ENCODE measurements around the gene PYGO1.
A peak's percentile ranks its signal among the peaks of the same experiment; 100 is the strongest.

PYGO1 gene

DNA sequence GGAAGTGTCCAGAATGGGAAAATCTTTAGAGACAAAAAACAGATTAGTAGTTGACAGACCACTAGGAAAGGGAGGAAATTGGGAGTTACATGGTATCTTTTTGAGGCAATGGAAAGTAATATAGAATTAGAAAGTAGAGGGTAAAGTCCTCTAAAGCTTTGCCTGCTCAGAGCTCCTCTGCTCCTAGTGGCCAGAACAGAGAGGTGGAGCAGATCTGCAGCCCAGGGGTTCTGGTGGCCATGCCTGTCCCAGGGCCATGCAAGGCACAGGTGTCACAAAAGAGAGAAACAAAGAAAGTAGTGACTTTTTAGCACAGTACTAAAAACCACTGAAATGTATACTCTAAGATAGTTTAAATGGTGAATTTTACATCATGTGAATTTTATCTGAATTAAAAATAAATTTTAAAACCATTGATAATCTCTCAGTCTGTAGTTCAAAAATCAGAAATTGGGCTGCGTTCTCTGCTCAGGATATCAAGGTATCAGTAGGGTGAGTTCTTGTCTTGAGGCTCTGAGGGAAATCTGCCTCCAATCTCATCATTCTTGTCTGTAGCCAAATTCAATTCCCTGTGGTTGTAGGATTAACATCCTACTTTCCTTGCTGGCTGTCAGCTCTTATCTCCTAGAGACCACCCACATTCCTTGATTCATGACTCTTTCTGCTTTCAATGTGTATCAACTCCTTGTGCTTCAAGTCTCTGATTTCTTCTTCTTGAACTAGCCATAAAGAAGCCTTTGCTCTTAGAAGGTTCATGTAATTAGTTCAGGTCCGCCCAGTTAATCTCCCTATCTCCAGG lies 23.6 kb downstream of the PYGO1 start:
- no peak for DNase-seq (ENCODE audit: low spot score)

DNA sequence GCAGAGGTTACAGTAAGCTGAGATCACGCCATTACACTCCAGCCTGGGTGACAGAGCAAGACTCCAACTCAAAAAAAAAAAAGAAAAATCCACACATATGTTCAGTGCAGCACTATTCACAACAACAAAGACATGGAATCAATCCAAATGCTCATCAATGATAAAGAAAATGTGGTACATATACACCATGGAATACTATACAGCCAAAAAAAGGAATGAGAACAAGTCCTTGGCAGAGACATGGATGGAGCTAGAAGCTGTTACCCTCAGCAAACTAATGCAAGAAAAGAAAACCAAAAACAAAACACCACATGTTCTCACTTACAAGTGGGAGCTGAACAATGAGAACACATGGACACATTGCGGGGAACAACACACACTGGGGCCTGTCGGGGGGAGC lies 25.5 kb downstream of the PYGO1 start:
- no peak for DNase-seq (ENCODE audit: low spot score)

DNA sequence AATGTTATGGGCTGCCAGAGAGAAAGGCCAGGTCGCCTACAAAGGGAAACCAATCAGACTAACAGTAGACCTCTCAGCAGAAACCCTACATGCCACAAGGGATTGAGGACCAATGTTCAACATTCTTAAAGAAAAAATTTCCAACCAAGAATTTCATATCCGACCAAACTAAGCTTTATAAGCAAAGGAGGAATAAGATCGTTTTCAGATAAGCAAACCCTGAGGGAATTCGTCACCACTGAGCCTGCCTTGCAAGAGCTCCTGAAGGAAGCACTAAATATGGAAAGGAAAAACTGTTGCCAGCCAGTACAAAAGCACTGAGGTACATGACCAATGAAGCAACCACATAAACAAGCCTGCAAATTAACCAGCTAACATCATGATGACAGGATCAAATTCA lies 33.1 kb downstream of the PYGO1 start:
- DNase-seq (ENCODE audit: low spot score), result no peak

DNA sequence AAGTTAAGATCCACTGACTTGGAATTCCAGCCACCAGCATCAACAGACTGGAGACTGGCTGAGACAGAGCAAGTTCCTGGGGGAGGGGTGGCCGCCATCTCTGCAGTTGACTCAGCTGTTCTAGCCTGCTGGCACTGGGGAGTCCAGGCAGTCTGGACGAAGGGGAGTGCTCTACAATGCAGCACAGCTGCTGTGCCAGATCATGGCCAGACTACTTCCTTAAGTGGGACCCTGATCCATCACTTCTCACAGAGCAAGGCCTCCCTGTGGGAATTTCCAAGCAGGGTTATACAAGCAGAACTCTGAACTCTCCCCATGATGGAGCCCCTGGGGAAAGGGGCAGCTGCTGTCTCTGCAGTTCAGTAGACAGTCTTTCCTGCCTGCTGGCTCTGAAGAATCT lies 35.2 kb downstream of the PYGO1 start:
- DNase-seq (ENCODE audit: low spot score), result peak; percentile 11

DNA sequence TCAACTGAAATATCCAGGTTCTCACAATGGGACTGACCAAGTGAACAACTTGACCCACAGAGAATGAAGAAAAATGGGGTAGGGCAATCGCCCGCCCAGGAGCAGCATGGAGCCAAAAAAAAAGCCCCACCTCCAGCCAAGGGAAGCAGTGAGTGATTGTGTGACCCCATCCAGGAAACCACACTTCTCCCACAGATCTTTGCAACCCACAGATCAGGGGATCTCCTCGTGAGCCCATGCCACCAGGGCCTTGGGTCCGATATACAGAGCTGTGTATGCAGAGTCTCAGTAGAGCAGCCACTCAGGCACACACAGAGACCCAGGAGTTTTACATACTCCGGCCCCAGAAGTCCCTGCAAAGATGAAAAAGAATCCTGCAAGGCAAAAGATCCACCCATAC lies 35.7 kb downstream of the PYGO1 start:
- no peak for DNase-seq (ENCODE audit: low spot score)

DNA sequence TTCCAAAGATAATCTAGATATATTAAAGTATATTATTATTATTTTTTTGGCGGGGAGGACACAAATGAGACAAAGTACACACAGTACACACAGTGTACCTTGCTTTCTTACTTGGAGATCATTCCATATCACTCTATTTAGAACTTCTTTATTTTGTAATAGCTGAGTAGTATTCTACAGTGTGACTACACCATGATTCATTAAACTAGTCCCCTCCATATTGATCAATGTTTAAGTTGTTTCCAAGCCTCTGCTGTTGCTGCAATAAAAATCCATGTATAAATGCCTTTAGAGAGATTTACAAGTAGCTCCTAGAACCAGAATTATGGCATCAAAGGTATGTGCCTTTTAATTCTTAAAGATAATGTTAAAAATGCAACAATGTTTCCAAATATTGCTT lies 38.8 kb downstream of the PYGO1 start:
- no peak for DNase-seq (ENCODE audit: low spot score)

DNA sequence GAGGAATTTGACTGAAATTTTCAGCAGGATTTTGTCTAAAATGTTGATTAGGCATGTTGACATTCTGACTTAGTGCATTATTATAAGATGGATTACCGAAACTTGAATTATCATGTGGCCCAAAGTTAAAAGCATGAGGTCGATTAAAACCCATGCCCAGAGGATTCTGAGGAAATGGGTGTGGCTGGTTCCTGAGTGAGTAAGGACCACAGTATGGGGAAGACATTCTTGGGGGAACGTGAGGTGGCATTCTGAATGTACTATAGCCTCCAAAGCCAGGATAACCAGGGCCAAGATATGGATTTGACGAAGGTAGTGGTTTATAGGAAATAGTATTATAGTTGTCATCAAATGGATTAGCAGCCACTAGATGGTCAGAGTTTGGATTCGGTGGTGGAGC lies 41.4 kb downstream of the PYGO1 start:
- no peak for DNase-seq (ENCODE audit: low spot score)

DNA sequence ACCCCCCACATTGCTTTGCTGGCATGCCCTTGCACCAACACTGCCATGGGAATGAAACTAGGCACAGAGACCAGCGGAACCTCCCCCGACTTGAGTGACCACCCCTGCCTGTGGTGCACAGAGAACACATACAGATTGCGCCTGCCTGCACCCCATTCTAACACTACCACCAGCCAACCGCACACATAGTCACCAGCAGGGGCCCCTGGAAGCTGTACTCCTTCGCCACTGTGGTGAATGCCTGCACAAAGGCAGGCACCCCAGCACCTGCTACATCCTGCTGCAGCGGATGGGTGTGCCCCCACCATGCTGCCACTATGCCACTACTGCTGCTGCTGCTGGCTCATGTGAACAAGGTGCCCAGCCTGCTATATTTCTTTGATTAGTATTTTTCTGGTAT lies 52.7 kb downstream of the PYGO1 start:
- DNase-seq (ENCODE audit: low spot score), result no peak

DNA sequence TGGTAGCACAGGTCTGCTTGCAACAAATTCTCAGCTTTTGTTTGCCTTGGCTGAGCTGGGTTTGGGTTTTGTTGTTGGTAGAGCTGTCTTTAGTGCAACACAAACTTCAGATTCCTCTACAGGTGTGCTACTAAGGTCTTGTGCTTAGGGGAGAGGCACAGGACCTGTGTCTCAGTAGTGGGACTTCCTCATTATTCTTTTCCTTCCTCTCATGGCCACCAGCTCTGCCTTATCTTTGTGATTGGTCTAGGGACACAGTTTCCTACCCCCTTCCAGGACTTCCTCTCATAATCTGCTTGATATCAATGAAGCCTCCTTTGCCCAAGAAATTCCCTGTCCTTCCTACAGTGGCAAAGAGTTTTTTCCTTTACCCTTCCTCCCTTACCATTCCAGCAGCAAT lies 55.2 kb downstream of the PYGO1 start:
- DNase-seq (ENCODE audit: low spot score), result no peak

DNA sequence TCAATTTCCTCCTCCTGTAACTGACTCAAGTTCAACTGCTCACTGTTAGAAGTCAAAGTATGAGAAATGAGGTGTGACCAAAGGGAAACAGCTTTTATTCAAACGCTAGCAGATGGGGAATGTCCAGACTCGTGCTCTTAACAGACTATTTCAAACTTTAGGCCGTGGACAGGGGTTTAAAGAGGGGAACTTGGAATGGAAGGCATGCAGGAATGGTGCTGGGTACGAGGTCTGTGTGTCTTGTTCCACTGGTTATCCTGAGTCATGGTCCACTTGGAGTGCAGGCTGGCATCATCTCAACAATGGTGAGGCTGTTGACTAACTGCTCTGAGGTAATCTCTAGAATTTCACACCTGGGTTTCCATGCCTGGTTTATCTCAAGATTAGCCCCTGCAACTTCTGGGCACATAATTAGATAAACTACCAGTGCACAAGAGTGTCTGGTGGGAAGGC lies 57.3 kb downstream of the PYGO1 start:
- peak; percentile 14 for DNase-seq (ENCODE audit: low spot score)

DNA sequence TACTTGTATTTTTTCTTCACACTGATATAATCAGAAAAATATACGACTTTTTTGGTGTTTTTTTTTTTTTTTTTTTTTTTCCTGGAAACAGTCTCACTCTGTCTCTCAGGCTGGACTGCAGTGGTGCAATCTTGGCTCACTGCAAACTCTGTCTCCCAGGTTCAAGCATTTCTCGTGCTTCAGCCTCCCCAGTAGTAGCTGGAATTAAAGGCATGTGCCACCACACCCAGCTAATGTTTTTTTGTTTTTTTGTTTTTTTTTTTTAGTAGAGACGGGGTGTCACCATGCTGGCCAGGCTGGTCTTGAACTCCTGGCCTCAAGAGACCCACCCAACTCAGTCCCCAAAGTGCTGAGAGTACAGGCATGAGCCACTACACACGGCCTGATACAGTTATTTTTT lies 59.3 kb downstream of the PYGO1 start:
- no peak for DNase-seq (ENCODE audit: low spot score)

DNA sequence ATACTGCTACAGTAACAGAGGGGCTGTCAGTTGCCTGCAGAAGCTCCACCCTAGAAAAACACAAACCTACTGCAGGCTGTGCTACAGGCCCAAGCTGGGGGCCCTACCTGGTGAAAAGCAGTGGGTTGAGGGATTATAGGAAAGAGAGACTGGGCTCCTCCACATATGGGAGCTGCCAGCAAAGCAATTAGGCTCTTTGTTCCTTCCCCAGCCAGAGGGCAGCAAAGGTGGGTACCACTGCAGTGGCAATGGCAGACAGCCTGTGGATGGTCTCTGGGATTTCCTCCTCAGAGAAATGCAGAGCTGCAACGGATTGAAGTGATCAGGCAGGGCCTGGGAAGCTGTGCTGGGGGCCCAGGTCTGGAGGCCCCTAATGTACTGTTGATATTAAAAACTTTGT lies 61.0 kb downstream of the PYGO1 start:
- no peak for DNase-seq (ENCODE audit: low spot score)

DNA sequence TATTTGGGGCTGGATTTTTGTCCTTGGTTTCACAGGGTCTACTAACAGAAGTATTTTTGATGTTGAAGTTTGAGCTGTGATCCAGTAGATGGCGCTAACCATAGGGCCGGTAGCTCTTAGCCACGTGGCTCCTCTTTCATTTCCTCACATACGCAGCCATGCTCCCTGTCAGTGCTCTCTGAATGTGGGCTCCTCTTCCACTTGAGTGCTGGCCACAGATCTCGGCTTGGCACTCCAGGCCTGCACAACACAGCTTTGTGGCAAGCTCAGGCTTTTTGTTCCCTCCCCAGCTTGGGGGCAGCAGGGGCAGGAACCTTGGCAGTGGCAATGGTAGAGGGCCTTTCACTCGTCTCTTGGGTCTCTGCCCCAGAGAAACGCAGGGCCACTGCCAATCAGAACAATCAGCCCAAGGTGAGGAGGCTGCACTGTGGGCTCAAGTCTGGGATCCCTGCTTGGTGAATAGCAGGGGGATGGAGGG lies 61.5 kb downstream of the PYGO1 start:
- peak; percentile 62 for DNase-seq (ENCODE audit: low spot score)

DNA sequence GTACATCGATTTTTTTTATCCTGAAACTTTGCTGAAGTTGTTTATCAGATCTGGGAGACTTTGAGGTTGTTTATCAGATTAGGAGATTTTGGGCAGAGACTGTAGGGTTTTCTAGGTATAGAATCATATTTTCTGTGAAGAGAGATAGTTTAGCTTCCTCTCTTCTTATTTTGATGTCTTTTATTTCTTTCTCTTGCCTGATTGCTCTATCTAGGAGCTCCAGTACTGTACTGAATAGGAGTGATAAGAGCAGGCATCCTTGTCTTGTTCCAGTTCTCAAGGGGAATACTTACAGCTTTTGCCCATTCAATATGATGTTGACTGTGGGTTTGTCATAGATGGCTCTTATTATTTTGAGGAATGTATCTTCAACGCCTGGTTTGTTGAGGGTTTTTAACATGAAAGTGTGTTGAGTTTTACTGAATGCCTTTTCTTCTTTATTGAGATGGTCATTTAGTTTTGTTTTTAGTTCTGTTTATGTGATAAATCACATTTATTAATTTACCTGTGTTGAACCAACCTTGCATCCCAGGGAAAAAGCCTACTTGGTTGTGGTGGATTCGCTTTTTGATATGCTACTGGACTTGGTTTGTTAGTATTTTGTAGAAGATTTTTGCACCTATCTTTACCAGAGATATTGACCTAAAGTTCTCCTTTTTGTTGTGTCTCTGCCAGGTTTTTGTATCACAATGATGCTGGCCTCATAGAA lies 65.2 kb downstream of the PYGO1 start:
- no peak for DNase-seq (ENCODE audit: low spot score)

DNA sequence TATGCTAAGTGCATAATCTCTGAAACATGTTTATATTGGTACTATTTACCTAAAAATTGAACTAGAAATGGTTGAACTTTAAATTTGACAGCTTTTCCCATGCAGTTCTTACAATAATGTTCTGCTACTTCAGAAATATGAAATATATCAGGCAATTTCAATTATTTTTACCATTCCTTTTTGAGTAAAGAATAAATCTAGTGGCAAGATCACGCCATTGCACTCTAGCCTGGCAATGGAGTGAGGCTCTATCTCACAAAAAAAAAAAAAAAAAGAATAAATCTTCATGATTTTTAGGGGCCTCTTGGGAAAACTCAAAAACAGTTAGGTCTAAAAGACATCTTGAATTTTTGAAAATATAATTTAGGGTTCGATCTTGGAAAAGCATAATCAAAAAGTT lies 69.5 kb downstream of the PYGO1 start:
- DNase-seq (ENCODE audit: low spot score), result no peak

DNA sequence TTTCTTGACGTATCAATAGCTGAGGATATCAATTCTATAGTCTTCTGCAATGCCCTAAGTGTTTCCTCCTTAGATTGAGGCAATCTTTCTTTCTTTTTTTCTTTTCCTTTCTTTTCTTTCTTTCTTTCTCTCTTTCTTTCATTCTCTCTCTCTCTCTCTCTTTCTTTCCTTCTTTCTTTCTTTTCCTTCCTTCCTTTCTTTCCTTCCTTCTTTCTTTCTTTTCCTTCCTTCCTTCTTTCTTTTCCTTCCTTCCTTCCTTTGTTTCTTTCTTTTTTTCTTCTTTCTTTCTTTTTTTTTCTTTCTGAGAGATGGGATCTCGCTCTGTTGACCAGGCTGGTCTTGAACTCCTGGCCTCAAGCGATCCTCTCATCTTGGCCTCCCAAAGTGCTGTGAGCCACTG lies 70.1 kb downstream of the PYGO1 start:
- no peak for DNase-seq (ENCODE audit: low spot score)

DNA sequence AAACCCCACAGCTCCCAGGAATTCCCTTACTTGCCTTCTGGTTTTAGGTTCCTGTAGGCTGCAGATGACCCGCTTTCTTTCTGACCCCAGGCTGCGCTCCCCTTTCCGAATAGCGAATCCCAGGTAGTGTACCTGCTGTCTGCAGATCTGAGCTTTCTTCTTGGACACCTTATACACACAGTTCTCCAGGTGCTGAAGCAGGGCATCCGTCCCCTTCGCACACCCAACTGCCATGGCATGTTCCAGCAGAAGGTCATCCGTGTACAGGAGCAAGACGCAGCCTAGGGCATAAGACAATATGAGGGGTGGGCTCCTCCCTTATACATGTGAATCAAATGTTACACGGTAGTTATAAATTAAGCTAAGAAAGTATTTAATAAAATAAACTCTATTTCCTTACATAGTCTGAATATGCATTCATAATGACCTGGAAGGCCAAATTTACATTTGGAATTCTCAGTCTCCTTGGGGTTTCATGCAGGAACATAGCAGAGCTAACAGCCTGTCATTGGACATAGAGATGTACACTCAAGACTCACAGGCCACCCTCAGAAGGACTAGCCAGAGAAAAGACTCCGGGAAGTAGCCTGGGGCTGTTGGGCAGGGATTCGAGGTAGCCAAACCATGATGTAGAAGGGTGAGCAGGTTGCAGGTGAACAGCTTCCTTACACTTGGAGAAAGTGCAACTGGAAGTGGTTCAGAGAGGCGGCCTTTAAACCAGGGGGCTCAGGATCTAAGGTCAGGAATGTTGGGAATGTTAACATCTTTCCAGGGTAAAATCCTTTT lies 72.0 kb downstream of the PYGO1 start:
- DNase-seq (ENCODE audit: low spot score), result no peak

DNA sequence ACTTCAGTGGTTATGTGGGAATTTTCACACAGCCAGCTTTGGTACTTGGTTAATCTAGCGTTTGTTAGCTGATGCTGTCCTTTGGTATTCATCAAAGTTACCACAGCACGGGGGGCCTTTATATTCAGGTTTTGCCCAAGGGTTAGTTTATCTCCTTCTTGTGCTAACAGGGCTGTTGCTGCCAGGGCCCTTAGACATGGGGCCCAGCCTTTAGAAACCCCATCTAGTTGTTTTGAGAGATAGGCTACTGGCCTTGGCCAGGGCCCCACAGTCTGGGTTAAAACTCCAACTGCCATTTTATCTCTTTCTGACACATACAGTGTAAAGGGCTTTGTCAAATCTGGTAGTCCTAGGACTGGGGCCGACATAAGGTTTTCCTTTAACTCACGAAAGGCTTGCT lies 72.7 kb downstream of the PYGO1 start:
- no peak for DNase-seq (ENCODE audit: low spot score)

DNA sequence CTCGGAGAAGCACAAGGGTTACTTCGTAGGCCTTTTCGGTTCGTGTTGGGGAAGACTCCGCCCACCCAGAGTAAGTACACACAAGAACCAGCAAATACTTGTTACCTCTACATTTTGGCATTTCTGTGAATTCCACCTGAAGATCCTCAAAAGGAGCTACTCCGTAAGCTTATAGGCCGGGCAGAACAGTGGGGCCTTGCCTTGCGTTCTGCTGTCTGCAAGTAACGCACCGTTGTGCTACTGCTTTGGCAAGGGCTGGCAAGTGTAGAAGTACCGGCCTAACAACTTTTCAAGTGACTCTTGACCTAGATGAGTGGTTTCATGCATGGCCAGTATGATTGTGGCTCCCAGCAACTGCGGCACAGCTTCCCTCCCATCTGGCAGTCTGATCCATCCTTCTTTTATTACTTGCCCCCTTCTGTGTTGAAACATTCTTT lies 73.7 kb downstream of the PYGO1 start:
- DNase-seq (ENCODE audit: low spot score), result no peak

DNA sequence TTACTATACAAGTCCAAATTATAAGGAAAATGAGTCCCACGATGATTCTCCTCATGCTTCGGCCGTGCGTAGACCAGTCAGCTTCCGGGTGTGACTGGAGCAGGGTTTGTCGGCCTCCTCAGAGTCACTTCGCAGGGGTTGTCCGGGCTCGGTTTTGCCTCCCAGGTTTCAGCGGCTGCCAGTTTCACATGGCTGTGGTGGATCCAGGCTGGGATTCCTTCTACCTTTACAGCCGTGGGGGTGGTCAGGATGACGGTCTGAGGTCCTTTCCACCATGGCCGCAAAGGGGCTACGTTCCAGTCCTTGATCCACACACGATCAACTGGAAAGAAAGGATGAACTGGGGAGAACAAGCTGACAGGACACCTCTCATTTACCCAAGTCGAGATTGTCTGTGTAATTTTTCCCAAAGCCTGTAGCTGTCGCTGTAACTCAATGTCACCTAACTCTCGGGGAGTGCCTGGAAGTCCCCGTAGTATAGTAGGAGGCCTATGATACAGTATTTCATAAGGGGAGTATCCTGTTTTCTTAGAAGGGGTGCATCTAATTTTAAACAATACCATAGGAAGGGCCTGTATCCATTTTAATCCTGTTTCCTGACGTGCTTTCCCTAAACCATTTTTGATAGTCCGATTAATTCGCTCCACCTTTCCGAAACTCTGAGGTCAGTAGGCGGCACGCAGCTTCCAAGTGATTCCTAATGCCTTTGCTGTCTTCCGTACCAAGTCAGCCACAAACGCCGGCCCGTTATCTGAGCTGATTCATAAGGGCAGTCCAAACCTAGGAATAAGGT lies 74.3 kb downstream of the PYGO1 start:
- DNase-seq (ENCODE audit: low spot score), result peak; percentile 18

DNA sequence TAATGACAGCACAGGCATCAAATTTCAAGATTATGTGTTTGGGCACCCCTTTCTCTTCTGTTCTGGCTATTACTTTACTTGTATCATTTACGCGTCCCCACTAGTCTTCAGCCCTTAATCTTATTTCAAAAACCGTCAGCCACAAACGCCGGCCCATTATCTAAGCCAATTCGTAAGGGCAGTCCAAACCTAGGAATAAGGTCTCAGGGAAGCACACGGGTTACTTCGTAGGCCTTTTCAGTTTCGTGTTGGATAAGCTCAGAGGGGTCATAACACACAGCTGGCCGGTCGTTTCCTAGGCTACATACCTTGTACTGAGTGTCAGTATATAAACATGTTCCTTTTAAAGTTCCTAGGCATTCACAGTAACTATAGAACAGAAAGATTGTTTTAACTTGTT lies 75.0 kb downstream of the PYGO1 start:
- no peak for DNase-seq (ENCODE audit: low spot score)

DNA sequence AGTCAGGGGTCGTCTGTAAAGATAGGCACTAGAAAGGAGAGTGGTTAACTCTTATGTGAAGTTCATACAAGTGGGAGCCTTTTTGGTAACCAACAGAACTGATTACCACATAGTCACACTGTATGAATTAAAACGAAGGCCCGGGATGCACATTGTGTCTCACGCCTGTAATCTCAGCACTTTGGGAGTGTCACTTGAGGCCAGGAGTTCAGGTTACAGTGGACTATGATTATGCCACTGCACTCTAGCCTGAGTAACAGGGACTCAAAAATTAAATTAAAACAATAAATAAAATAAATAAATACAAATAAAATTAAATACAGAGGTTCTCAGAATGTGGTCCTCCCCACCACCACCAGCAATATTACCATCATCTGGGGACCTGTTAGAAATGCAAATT lies 80.6 kb downstream of the PYGO1 start:
- DNase-seq (ENCODE audit: low spot score), result no peak
